Mesenchymal stem cell (in vitro differentiated cells and primary cell): ENCODE measurements around the gene NRSN2.
A peak's percentile ranks its signal among the peaks of the same experiment; 100 is the strongest.

Experiments
- DNase-seq: peaks from one replicate; pipeline ENCODE4 v3.0.0-alpha.2; 2013
- H2AFZ ChIP-seq: one replicate; pipeline ENCODE4 v1.6.1; 2013; ENCODE audit warnings: low read depth, mild to moderate bottlenecking, control low read depth, inconsistent platforms, low read length, moderate library complexity
- H2AK5ac ChIP-seq: 2 replicates; pipeline ENCODE4 v1.6.1; 2013; ENCODE audit warnings: low read length, moderate library complexity, mild to moderate bottlenecking, inconsistent platforms; ENCODE audit not compliant: severe bottlenecking
- H2BK120ac ChIP-seq: one replicate; pipeline ENCODE4 v1.6.1; 2013; ENCODE audit warnings: low read depth, mild to moderate bottlenecking, inconsistent platforms, low read length, moderate library complexity
- H2BK12ac ChIP-seq, 2 experiments: one replicate each; pipeline ENCODE4 v1.6.1; 2013; ENCODE audit warnings: inconsistent platforms in 2 of 2, low read length in 2 of 2, mild to moderate bottlenecking in 2 of 2, moderate library complexity in 2 of 2, control low read depth in 1 of 2
- H2BK15ac ChIP-seq: one replicate; pipeline ENCODE4 v1.6.1; 2013; ENCODE audit warnings: mild to moderate bottlenecking, low read depth, inconsistent platforms; ENCODE audit not compliant: poor library complexity, severe bottlenecking
- H2BK5ac ChIP-seq: 2 replicates; pipeline ENCODE4 v1.6.1; 2013; ENCODE audit warnings: low read depth, mild to moderate bottlenecking, low read length, control low read depth, inconsistent platforms; ENCODE audit not compliant: poor library complexity, severe bottlenecking
- H3K14ac ChIP-seq, 2 experiments: one replicate each; pipeline ENCODE4 v1.6.1; 2013; ENCODE audit warnings: inconsistent platforms in 2 of 2, low read length in 2 of 2, control low read depth in 1 of 2, mild to moderate bottlenecking in 1 of 2, moderate library complexity in 1 of 2
- H3K18ac ChIP-seq, 2 experiments: one replicate each; pipeline ENCODE4 v1.6.1; 2013; ENCODE audit warnings: inconsistent platforms in 2 of 2, low read length in 2 of 2, control low read depth in 1 of 2, low read depth in 1 of 2, mild to moderate bottlenecking in 1 of 2
- H3K23ac ChIP-seq, 2 experiments: one replicate each; pipeline ENCODE4 v1.6.1; 2013; ENCODE audit warnings: inconsistent platforms in 2 of 2, low read length in 2 of 2, mild to moderate bottlenecking in 2 of 2, moderate library complexity in 2 of 2, control low read depth in 1 of 2
- H3K27ac ChIP-seq: 2 replicates; pipeline ENCODE4 v1.5.1; 2013; ENCODE audit warnings: mild to moderate bottlenecking, moderate library complexity, low read length, control low read depth, inconsistent platforms; ENCODE audit not compliant: poor library complexity, severe bottlenecking
- H3K27me3 ChIP-seq, 2 experiments: 2 replicates each; pipeline versions ENCODE4 v1.6.1 to v1.7.0; 2013; ENCODE audit warnings: low read length in 2 of 2, mild to moderate bottlenecking in 2 of 2, moderate library complexity in 2 of 2, control low read depth in 1 of 2, inconsistent platforms in 1 of 2; ENCODE audit not compliant: control insufficient read depth in 1 of 2, insufficient read depth in 1 of 2
- H3K36me3 ChIP-seq, 2 experiments: 2 replicates each; pipeline versions ENCODE4 v1.6.1 to v1.7.0; 2013; ENCODE audit warnings: low read length in 2 of 2, control low read depth in 1 of 2, inconsistent platforms in 1 of 2, low read depth in 1 of 2, mild to moderate bottlenecking in 1 of 2; ENCODE audit not compliant: insufficient read depth in 2 of 2, control insufficient read depth in 1 of 2
- H3K4ac ChIP-seq, 2 experiments: one replicate each; pipeline ENCODE4 v1.6.1; 2013; ENCODE audit warnings: inconsistent platforms in 2 of 2, low read length in 2 of 2, mild to moderate bottlenecking in 2 of 2, moderate library complexity in 2 of 2, control low read depth in 1 of 2, low read depth in 1 of 2
- H3K4me1 ChIP-seq: 2 replicates; pipeline ENCODE4 v1.6.1; 2013; ENCODE audit warnings: low read depth, low read length, control low read depth; ENCODE audit not compliant: control insufficient read depth, insufficient read depth
- H3K4me2 ChIP-seq: 2 replicates; pipeline ENCODE4 v1.6.1; 2013; ENCODE audit warnings: low read length, mild to moderate bottlenecking, inconsistent platforms; ENCODE audit not compliant: poor library complexity, severe bottlenecking
- H3K4me3 ChIP-seq, 2 experiments: 2 replicates each; pipeline versions ENCODE4 v1.5.1 to v1.7.0; 2013; ENCODE audit warnings: low read length in 2 of 2, mild to moderate bottlenecking in 2 of 2, control low read depth in 1 of 2, low read depth in 1 of 2; ENCODE audit not compliant: insufficient read depth in 1 of 2
- H3K79me1 ChIP-seq: replicated peaks from 2 replicates; pipeline ENCODE4 v1.6.1; 2013; ENCODE audit warnings: mild to moderate bottlenecking, control low read depth, low read length, inconsistent platforms; ENCODE audit not compliant: poor library complexity, severe bottlenecking
- H3K9ac ChIP-seq: 2 replicates; pipeline ENCODE4 v1.7.0; 2013; ENCODE audit warnings: mild to moderate bottlenecking, low read length, moderate library complexity
- H3K9me3 ChIP-seq: 2 replicates; pipeline ENCODE4 v1.7.0; 2013; ENCODE audit warnings: mild to moderate bottlenecking, low read length; ENCODE audit not compliant: control insufficient read depth
- H4K8ac ChIP-seq: one replicate; pipeline ENCODE4 v1.6.1; 2013; ENCODE audit warnings: inconsistent platforms, mild to moderate bottlenecking, low read length, moderate library complexity
- H4K91ac ChIP-seq: one replicate; pipeline ENCODE4 v1.6.1; 2013; ENCODE audit warnings: mild to moderate bottlenecking, low read length, inconsistent platforms
- WGBS: methylation state at CpG from one replicate; pipeline ENCODE4 v1.1.7; 2013; ENCODE audit warnings: mixed read lengths; 5-methylcytosine and 5-hydroxymethylcytosine counted together

Gene NRSN2

DNA sequence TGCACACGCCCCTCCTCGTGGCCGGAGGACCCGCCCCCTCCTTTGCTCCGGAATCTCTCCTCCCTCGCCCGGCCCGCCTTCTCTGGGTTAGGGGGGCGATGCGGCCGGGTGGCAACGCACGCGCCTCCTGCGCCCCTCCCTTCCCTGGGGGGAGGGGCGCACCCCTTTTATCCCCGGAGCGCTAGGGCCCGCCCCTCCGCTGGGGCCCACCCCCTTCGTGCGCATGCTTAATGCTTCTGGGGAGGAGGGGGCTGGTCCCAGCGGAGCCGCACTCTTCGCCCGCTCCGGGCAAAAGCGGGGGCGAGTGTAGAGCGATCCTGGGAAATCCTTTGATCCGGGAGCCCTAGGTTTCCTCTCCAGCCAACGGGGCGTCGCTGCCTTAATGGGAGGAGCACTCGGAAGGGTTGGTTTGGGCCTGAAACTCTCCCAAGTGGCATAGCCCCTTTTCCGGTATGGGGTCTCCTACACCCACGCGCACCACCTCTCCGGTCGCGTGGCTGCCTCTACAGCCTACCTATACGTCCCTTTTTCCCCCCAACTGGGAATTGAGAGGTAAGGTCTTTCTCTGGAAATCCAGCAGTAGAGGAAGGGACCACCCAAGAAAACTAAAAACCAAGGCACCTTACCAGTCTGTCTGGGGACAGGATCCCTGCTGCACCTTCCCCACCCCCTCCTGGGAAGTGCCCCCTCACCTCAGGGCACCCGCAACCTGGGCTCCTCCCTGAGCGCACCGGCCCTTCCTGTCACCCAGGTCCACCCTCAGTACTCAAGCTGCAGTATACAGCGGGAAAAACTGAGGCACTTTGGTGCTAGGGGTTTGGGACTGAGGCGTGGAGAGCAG, 19.5 kb upstream of the NRSN2 start:
- 3% methylated on average over 41 of the region's 47 CpGs for WGBS
- Histone ChIP-seq H3K14ac (peak overlapping the region in 1 of 2 experiments; percentile 61), H3K27ac (peak overlapping the region; percentile 41)

DNA sequence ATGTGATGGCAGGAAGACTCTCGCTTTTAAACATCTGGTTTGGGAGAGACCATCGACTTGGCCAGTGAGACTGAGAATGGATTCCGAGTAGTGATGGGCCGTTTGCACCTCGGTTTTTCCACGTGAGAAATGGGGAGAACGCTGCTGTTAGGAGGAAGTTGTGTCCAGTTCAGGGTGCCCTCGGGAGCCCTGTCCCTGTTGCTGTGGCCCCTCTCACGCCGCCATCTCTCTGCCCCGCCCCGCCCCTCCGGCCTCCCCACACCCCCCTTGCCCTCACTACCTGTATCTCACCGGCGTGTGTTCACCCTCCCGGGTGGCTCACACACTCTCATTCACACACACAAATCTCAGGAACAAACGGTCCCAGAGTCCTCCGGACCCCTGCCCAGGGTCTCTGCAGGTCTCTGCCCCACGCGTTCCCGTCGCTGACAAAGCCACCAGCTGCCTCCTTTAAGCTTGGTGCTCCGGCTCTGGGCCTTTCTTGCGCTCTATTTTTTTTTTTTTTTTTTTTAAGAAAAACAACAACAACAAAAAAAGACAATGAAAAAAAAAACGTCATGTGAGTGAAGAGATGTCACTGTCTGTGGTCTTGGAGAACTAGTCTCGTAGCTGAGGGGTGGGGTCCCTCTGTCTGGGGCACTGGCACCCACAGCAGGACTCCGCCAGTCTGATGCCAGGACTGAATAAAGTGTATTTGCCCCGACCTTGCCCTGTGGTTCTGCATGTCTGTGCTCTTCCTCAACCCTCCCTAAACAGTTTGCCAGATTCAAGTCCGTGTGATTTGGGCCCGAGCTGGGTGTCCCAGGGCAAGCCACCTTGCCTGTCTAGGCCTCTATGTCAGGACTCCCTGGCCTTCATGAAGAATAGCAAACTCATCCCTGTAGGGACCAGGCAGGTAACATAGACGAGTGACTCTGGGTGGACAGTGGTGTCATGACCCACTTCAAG, 18.6 kb upstream of the NRSN2 start:
- Histone ChIP-seq H3K4me3 (peak overlapping the region; percentile 88 to 96), H2BK12ac (peak overlapping the region in 1 of 2 experiments; percentile 37), H3K9me3 (no peaks in the 10 kb centered on the region), H3K4me1 (peaks cover 31% of the 10 kb centered on the region), H2AK5ac (no peak overlapping the region), H3K27ac (peak overlapping the region; percentile 30), H2BK120ac (no peak overlapping the region), H2BK5ac (no peak overlapping the region), H3K27me3 (no peaks in the 10 kb centered on the region), H4K91ac (no peak overlapping the region), H3K4ac (peak overlapping the region; percentile 60 to 71), H2BK15ac (no peak overlapping the region), H3K14ac (peak overlapping the region in 1 of 2 experiments; percentile 87), H3K79me1 (peaks cover 7% of the 10 kb centered on the region), H3K4me2 (peak overlapping the region; percentile 71), H2AFZ (no peak overlapping the region), H3K36me3 (peaks cover 3 to 21% of the 10 kb centered on the region in 2 experiments), H3K9ac (peak overlapping the region; percentile 88), H3K18ac (peak overlapping the region in 1 of 2 experiments; percentile 75), H3K23ac (peak overlapping the region in 1 of 2 experiments; percentile 75), H4K8ac (peak overlapping the region; percentile 1)
- WGBS = 64% methylated on average over 28 of the region's 31 CpGs
- DNase-seq = no peak

More for the DNA sequence above, 19.5 kb upstream of the NRSN2 start:
- Histone ChIP-seq H3K9me3 (no peaks in the 10 kb centered on the region), H3K79me1 (peaks cover 7% of the 10 kb centered on the region), H3K36me3 (peaks cover 3 to 18% of the 10 kb centered on the region in 2 experiments), H3K4me3 (peak overlapping the region; percentile 88 to 96), H4K8ac (no peak overlapping the region), H2BK5ac (peak overlapping the region; percentile 87), H2BK120ac (peak overlapping the region; percentile 97), H2AFZ (no peak overlapping the region), H4K91ac (peak overlapping the region; percentile 91), H3K4ac (peak overlapping the region; percentile 60 to 71), H3K18ac (peak overlapping the region in 1 of 2 experiments; percentile 75), H2BK15ac (no peak overlapping the region), H3K23ac (peak overlapping the region in 1 of 2 experiments; percentile 75), H2AK5ac (no peak overlapping the region), H3K9ac (peak overlapping the region; percentile 88), H2BK12ac (peak overlapping the region in 1 of 2 experiments; percentile 37), H3K27me3 (no peaks in the 10 kb centered on the region), H3K4me1 (peaks cover 31% of the 10 kb centered on the region), H3K4me2 (peak overlapping the region; percentile 71)
- DNase-seq = peak; percentile 94

DNA sequence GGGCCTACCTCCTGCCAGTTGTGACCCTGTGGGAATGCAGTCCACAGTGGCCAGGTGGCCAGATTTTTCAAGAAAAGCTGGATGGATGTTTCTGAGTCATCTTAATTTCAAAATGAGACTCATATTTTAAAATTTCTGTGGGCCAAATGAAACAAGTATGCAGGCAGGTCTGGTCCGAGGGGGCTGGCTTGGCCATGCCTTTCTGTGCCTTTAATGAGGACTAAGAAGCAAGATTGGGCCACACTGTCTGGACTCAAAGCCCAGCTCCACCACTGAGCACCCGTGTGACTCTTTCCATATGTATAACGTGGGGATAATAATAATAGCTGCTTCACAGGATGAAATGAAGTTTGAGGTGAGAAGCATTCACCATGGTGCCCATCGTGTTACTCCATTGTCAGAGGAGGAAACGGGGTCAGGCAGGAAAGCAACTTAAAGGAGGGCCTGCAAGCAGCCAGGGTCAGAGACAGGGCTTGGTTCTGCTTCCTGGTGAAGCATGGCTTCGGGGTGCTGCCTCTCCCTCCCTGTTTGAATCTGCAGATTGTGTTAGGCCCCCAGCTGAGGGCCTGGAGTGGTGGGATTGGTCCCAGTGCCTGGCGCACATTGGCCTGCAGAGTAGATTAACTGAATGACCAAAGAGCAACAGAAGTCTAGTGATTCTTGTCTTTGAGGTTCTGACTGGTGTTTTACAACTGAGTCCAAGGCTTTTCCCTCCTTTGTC, 17.8 kb upstream of the NRSN2 start:
- Histone ChIP-seq H2AK5ac (no peak overlapping the region), H3K27me3 (no peaks in the 10 kb centered on the region), H2AFZ (no peak overlapping the region), H3K4me1 (peaks cover 31% of the 10 kb centered on the region), H3K9ac (peak overlapping the region; percentile 39), H4K8ac (no peak overlapping the region), H3K4me3 (peak overlapping the region in 1 of 2 experiments; percentile 96), H3K79me1 (peaks cover 7% of the 10 kb centered on the region), H3K14ac (no peak overlapping the region), H2BK12ac (no peak overlapping the region), H3K18ac (no peak overlapping the region), H3K4me2 (no peak overlapping the region), H3K9me3 (no peaks in the 10 kb centered on the region), H2BK15ac (no peak overlapping the region), H3K36me3 (peaks cover 7 to 24% of the 10 kb centered on the region in 2 experiments), H3K23ac (peak overlapping the region in 1 of 2 experiments; percentile 83), H3K4ac (peak overlapping the region in 1 of 2 experiments; percentile 12), H4K91ac (no peak overlapping the region), H3K27ac (peak overlapping the region; percentile 30), H2BK5ac (no peak overlapping the region), H2BK120ac (no peak overlapping the region)
- DNase-seq = no peak
- WGBS = 75% methylated on average over 6 of the region's 7 CpGs
